Endothelial cell of umbilical vein (primary cell): ENCODE measurements around the gene TBL2. TPM values are rescaled to one million over a fixed set of nuclear protein-coding genes. Genes with fewer than 3 reads are reported as not detected.

Source experiments
- BruUV-seq: library from RNA; stranded (reverse); fragments of 400-500 nt; replicated peaks from 2 replicates; lab custom pipeline; 2021; lab: Mats Ljungman, UMichigan
- CTCF ChIA-PET: fragments of 300-600, 350-600 bp; sonication (Branson Sonifier 250); formaldehyde crosslinking; loops from one replicate; lab custom pipeline; 2021; ENCODE audit warnings: antibody characterized with exemption, inconsistent platforms; lab: Charles Lee
- POLR2A ChIA-PET: fragments of 300-600, 350-600 bp; sonication (Branson Sonifier 250); formaldehyde crosslinking; loops from one replicate; lab custom pipeline; 2021; ENCODE audit warnings: antibody characterized with exemption, inconsistent platforms; lab: Charles Lee
- DNase-seq: peaks from one replicate; pipeline ENCODE4 v3.0.0-alpha.2; 2011; ENCODE audit warnings: low read depth, low spot score
- FAIRE-seq: peaks from 2 replicates; lab custom pipeline; 2011; peaks lifted over from hg19 to GRCh38; lab: Jason Lieb, UNC
- H2AFZ ChIP-seq: 2 replicates; pipeline ENCODE4 v1.6.0; 2012; ENCODE audit warnings: low read depth, low read length, control low read depth, inconsistent platforms
- H3K27ac ChIP-seq: 2 replicates; pipeline ENCODE4 v1.5.1; 2011; ENCODE audit warnings: low read depth, mild to moderate bottlenecking, control low read depth, low read length, moderate library complexity; ENCODE audit not compliant: insufficient read depth
- H3K27me3 ChIP-seq, 2 experiments: 2 replicates each; pipeline versions ENCODE4 v1.6.0 to v1.6.1; 2011; ENCODE audit warnings: low read length in 2 of 2, mixed read lengths in 1 of 2; ENCODE audit not compliant: control insufficient read depth in 2 of 2, insufficient read depth in 2 of 2
- H3K36me3 ChIP-seq, 2 experiments: 2 replicates in 1 of 2; 3 replicates in 1 of 2; pipeline ENCODE4 v1.5.1; 2011; ENCODE audit warnings: low read length in 2 of 2, mild to moderate bottlenecking in 1 of 2, moderate library complexity in 1 of 2; ENCODE audit not compliant: control insufficient read depth in 2 of 2, insufficient read depth in 2 of 2; ENCODE audit errors: extremely low read depth in 1 of 2
- H3K4me1 ChIP-seq: 3 replicates; pipeline ENCODE4 v1.5.1; 2011; ENCODE audit warnings: mild to moderate bottlenecking, low read length; ENCODE audit not compliant: control insufficient read depth, insufficient read depth; ENCODE audit errors: extremely low read depth
- H3K4me2 ChIP-seq: 2 replicates; pipeline ENCODE4 v1.6.1; 2011; ENCODE audit warnings: low read length, control low read depth, mixed read lengths; ENCODE audit not compliant: insufficient read depth
- H3K4me3 ChIP-seq, 3 experiments: fragments of 200-600 bp in 1 of 3; sonication (generic), shearing (Covaris generic) in 1 of 3; replicated peaks in 1 of 3; 2 replicates each; pipeline ENCODE4 v1.5.1; 2011 to 2016; ENCODE audit warnings: control low read depth in 3 of 3, low read length in 3 of 3, mild to moderate bottlenecking in 2 of 3, inconsistent platforms in 1 of 3, low read depth in 1 of 3, moderate library complexity in 1 of 3; ENCODE audit not compliant: insufficient read depth in 1 of 3
- H3K79me2 ChIP-seq: 2 replicates; pipeline ENCODE4 v1.6.0; 2012; ENCODE audit warnings: low read length, inconsistent platforms; ENCODE audit not compliant: control insufficient read depth, insufficient read depth
- H3K9ac ChIP-seq: replicated peaks from 2 replicates; pipeline ENCODE3; 2011; ENCODE audit warnings: low read length, control low read depth; ENCODE audit not compliant: insufficient read depth; ENCODE audit errors: extremely low read depth
- H3K9me1 ChIP-seq: replicated peaks from 3 replicates; pipeline ENCODE4 v1.6.0; 2011; ENCODE audit warnings: mild to moderate bottlenecking, low read length; ENCODE audit not compliant: control insufficient read depth, insufficient read depth; ENCODE audit errors: extremely low read depth
- H3K9me3 ChIP-seq: replicated peaks from 2 replicates; pipeline ENCODE4 v1.5.1; 2012; ENCODE audit warnings: low read length, inconsistent platforms; ENCODE audit not compliant: control insufficient read depth, insufficient read depth
- H4K20me1 ChIP-seq: replicated peaks from 2 replicates; pipeline ENCODE3; 2011; ENCODE audit warnings: mild to moderate bottlenecking, low read length; ENCODE audit not compliant: control insufficient read depth, insufficient read depth; ENCODE audit errors: extremely low read depth
- CTCF ChIP-seq, 2 donors: IDR thresholded peaks; 1 replicate in 1 of 2; 2 replicates in 1 of 2; pipeline ENCODE4 v1.5.1; 2011; ENCODE audit warnings: low read length in 2 of 2, mild to moderate bottlenecking in 2 of 2, moderate library complexity in 2 of 2, control low read depth in 1 of 2, inconsistent platforms in 1 of 2, low read depth in 1 of 2; ENCODE audit not compliant: insufficient read depth in 1 of 2; ENCODE audit errors: extremely low read depth in 1 of 2
- EZH2 ChIP-seq: IDR thresholded peaks from 2 replicates; pipeline ENCODE4 v1.6.1; 2012; ENCODE audit warnings: borderline replicate concordance, low read depth, mild to moderate bottlenecking, moderate library complexity, low read length, inconsistent platforms; ENCODE audit not compliant: severe bottlenecking
- FOS ChIP-seq: IDR thresholded peaks from 2 replicates; pipeline ENCODE4 v1.6.1; 2011; ENCODE audit warnings: mild to moderate bottlenecking, low read length, moderate library complexity, borderline replicate concordance; ENCODE audit not compliant: insufficient read depth
- GATA2 ChIP-seq: IDR thresholded peaks from 2 replicates; pipeline ENCODE4 v1.7.0; 2011; ENCODE audit warnings: low read depth, mild to moderate bottlenecking, moderate library complexity, mixed read lengths, low read length; ENCODE audit not compliant: insufficient read length, insufficient read depth
- JUN ChIP-seq: IDR thresholded peaks from 2 replicates; pipeline ENCODE4 v1.6.1; 2011; ENCODE audit warnings: borderline replicate concordance, low read depth; ENCODE audit not compliant: insufficient read length, insufficient read depth
- MYC ChIP-seq: IDR thresholded peaks from one replicate; pipeline ENCODE4 v1.6.1; 2011; ENCODE audit warnings: mild to moderate bottlenecking, low read depth, low read length
- POLR2A ChIP-seq: IDR thresholded peaks from 2 replicates; pipeline ENCODE4 v1.6.1; 2012; ENCODE audit warnings: low read depth, mild to moderate bottlenecking, control low read depth, low read length
- POLR2AphosphoS5 ChIP-seq: IDR thresholded peaks from 2 replicates; pipeline ENCODE4 v1.6.1; 2012; ENCODE audit warnings: low read depth, mild to moderate bottlenecking, control low read depth, low read length, moderate library complexity; ENCODE audit not compliant: insufficient read depth
- dilution Hi-C: fragments of 300-500 bp; cut with MboI; formaldehyde crosslinking; loops from one replicate; pipeline ENCODE4 v1.15.0; 2019; ENCODE audit warnings: low sequenced_read_pairs; ENCODE audit not compliant: extremely low pct_ligation_motif_present
- intact Hi-C: fragments of 100-400 bp; cut with micrococcal nuclease; formaldehyde crosslinking; loops from one replicate; pipeline ENCODE4 v1.10.0; 2022
- polyA plus RNA-seq, 4 experiments: library from polyadenylated mRNA; depleted of rRNA in 3 of 4; stranded (reverse) in 3 of 4; unstranded in 1 of 4; fragments of >200 nt; gene quantifications; 2 replicates each; pipeline versions ENCODE4 v1.2.1 to v1.2.3, GENCODE V29; 2011 to 2012; ENCODE audit warnings: missing spikeins in 1 of 4
- total RNA-seq: library from RNA; stranded (reverse); gene quantifications from 2 replicates; pipeline ENCODE4 v1.2.3, GENCODE V29; 2021
- TF ChIP-seq, protein P1 (sequence below): IDR thresholded peaks from 2 replicates; pipeline ENCODE4 v1.6.1; 2011; ENCODE audit not compliant: insufficient read depth, insufficient read length

The TBL2 gene
- total and polyA plus RNA-seq, 2 donors (not counting 3 experiments of a cell fraction or from before 2014, with no cell fraction given): 38.6 to 48.4 TPM

DNA sequence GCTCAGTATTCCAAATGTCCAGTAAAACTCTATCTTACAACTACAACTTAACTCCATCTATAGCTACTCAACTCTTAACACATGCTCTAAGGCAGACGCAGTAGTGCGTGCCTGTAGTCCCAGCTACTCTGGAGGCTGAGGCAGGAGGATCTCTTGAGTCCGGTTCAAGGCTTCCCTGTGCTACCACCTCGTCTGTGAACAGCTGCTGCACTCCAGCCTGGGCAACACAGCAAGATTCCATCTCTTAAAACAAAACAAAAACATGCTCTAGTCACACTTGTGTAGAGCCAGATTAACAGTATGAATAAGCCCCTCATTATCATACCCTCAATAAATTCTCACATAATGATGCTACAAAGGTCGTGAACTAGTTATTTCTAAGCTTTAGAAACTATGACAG, 59.9 kb downstream of the TBL2 start:
- FAIRE-seq (peak; percentile 52), DNase-seq (no peak)
- intact Hi-C loops: no loop called here
- no TSS peak for BruUV-seq
- TF ChIP-seq GATA2: no peak
- TF ChIP-seq JUN: no peak
- TF ChIP-seq MYC: no peak
- no peak for TF ChIP-seq FOS
- no peak for TF ChIP-seq POLR2A
- no peak for TF ChIP-seq EZH2
- TF ChIP-seq CTCF (IDR thresholded peaks at IDR 0.05; ENCODE audit: extremely low read depth in 1 of 2, insufficient read depth in 1 of 2, low read depth in 1 of 2, low read length in 2 of 2): no peak
- TF ChIP-seq POLR2AphosphoS5: no peak
- TF ChIP-seq, protein P1, sequence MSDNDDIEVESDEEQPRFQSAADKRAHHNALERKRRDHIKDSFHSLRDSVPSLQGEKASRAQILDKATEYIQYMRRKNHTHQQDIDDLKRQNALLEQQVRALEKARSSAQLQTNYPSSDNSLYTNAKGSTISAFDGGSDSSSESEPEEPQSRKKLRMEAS: no peak
- H3K9me3 ChIP-seq: no peaks in the 10 kb centered on the region
- H3K4me2 ChIP-seq: peak overlapping the region; percentile 65
- H3K4me1 ChIP-seq: peaks cover 22% of the 10 kb centered on the region
- no peak overlapping the region for H2AFZ ChIP-seq
- H3K27ac ChIP-seq: no peak overlapping the region
- no peaks in the 10 kb centered on the region for H3K9me1 ChIP-seq
- peaks cover 12% of the 10 kb centered on the region for H4K20me1 ChIP-seq
- CTCF ChIA-PET: interaction anchor here (1.2 to 1.3 kb wide), 3 partner anchors 11 to 216 kb away, joined by 3 to 5 read pairs (median 4); no protein-coding TSS in a partner anchor
- no peak overlapping the region for H3K9ac ChIP-seq
- H3K36me3 ChIP-seq: peaks cover 0 to 6% of the 10 kb centered on the region in 2 experiments
- peaks cover 81% of the 10 kb centered on the region for H3K79me2 ChIP-seq
- dilution Hi-C loops: no loop called here
- H3K4me3 ChIP-seq: peak overlapping the region in 1 of 3 experiments; percentile 21
- POLR2A ChIA-PET: no interaction called here
- no peaks in the 10 kb centered on the region for H3K27me3 ChIP-seq

Other genes starting within 250 kb of the TBL2 start
- gene FZD9, start 144.8 kb downstream of the TBL2 start, total RNA-seq: 0.75 and 0.90 TPM in 2 replicates
- gene FZD9, start 144.8 kb downstream of the TBL2 start, polyA plus RNA-seq: 0.72 and 1.3 TPM in 2 replicates
- gene BAZ1B, start 56.3 kb downstream of the TBL2 start, total RNA-seq: 72.6 and 74.7 TPM in 2 replicates
- 12.6 and 16.2 TPM in 2 replicates for gene BAZ1B, start 56.3 kb downstream of the TBL2 start, polyA plus RNA-seq
- 58.0 and 61.2 TPM in 2 replicates for gene BCL7B, start 20.9 kb downstream of the TBL2 start, total RNA-seq
- gene BCL7B, start 20.9 kb downstream of the TBL2 start, polyA plus RNA-seq: 68.3 and 78.1 TPM in 2 replicates
- not detected in 2 replicates for gene MLXIPL, start 45.9 kb upstream of the TBL2 start, total RNA-seq
- not detected in 2 replicates for gene MLXIPL, start 45.9 kb upstream of the TBL2 start, polyA plus RNA-seq
- gene VPS37D, start 89.3 kb upstream of the TBL2 start, total RNA-seq: 2.0 and 2.4 TPM in 2 replicates
- gene VPS37D, start 89.3 kb upstream of the TBL2 start, polyA plus RNA-seq: 2.1 and 2.9 TPM in 2 replicates
- 10.4 and 11.9 TPM in 2 replicates for gene DNAJC30, start 104.9 kb upstream of the TBL2 start, total RNA-seq
- 10.6 and 14.7 TPM in 2 replicates for gene DNAJC30, start 104.9 kb upstream of the TBL2 start, polyA plus RNA-seq
- gene BUD23, start 105.0 kb upstream of the TBL2 start, total RNA-seq: 60.1 and 64.6 TPM in 2 replicates
- gene BUD23, start 105.0 kb upstream of the TBL2 start, polyA plus RNA-seq: 49.0 and 62.1 TPM in 2 replicates
- gene STX1A, start 141.1 kb upstream of the TBL2 start, total RNA-seq: 16.8 and 20.8 TPM in 2 replicates
- gene STX1A, start 141.1 kb upstream of the TBL2 start, polyA plus RNA-seq: 13.1 and 16.0 TPM in 2 replicates
- 13.3 and 19.0 TPM in 2 replicates for gene ABHD11, start 160.2 kb upstream of the TBL2 start, total RNA-seq
- gene ABHD11, start 160.2 kb upstream of the TBL2 start, polyA plus RNA-seq: 18.4 and 18.9 TPM in 2 replicates
- gene CLDN3, start 191.7 kb upstream of the TBL2 start, total RNA-seq: 0.62 and 0.95 TPM in 2 replicates
- gene CLDN3, start 191.7 kb upstream of the TBL2 start, polyA plus RNA-seq: 1.9 and 2.4 TPM in 2 replicates